AG04450 (cell line): Measurements from ENCODE around the gene THOP1. TPM values are rescaled to one million over a fixed set of nuclear protein-coding genes. Genes with fewer than 3 reads are reported as not detected.

Experiments
- CTCF ChIA-PET: fragments of 300-600, 350-600 bp; formaldehyde crosslinking; extraction: SDS; loops from one replicate; lab custom pipeline; 2022; ENCODE audit warnings: antibody characterized with exemption, inconsistent platforms; lab: Charles Lee
- POLR2A ChIA-PET: fragments of 350-600 bp; formaldehyde crosslinking; extraction: SDS; loops from one replicate; lab custom pipeline; 2021; ENCODE audit warnings: antibody characterized with exemption, inconsistent platforms; lab: Yijun Ruan, JAX
- DNase-seq: peaks from one replicate; pipeline ENCODE4 v3.0.0-alpha.2; 2011; ENCODE audit warnings: low read depth, low spot score
- H3K27ac ChIP-seq: one replicate; pipeline ENCODE4 v1.5.1; 2012; ENCODE audit warnings: low read depth, low read length, control low read depth
- H3K27me3 ChIP-seq: one replicate; pipeline ENCODE4 v1.6.0; 2012; ENCODE audit warnings: low read length; ENCODE audit not compliant: control insufficient read depth, insufficient read depth
- H3K4me3 ChIP-seq: 2 replicates; pipeline ENCODE4 v1.5.1; 2011; ENCODE audit warnings: mild to moderate bottlenecking, low read depth, low read length, control low read depth
- H3K9me3 ChIP-seq: 2 replicates; pipeline ENCODE4 v1.5.1; 2012; ENCODE audit warnings: low read length; ENCODE audit not compliant: control insufficient read depth, insufficient read depth
- polyA plus RNA-seq: library from polyadenylated mRNA; depleted of rRNA; stranded (reverse); fragments of >200 nt; gene quantifications from 2 replicates; pipeline ENCODE4 v1.2.3, GENCODE V29; 2011
- TF ChIP-seq, protein P1 (sequence below): IDR thresholded peaks from 2 replicates; pipeline ENCODE4 v1.5.1; 2011; ENCODE audit warnings: low read depth, low read length, control low read depth, inconsistent platforms

The THOP1 gene
- polyA plus RNA-seq, 1 experiment: 35.4 TPM

DNA sequence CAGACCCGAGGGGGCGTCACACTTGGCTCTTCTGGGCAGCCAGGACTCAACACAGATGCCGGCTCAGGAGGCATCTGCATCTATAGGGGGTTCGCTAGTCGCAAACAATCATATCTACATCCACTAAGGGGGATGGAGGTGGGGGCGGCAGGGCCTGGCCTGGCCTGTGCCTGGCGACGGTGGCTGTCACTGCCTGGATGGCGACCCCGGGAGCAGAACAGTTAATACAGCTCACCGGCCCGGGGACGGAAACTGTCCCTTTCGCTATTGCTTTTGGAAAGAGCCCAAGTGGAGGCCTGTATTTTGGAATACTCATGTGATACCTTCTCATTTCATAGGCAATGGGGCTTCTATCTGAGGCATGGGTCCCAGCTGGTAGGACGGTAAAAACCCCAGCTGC is 19.9 kb upstream of the THOP1 start:
- Histone ChIP-seq H3K4me3 (no peak overlapping the region), H3K27ac (no peak overlapping the region), H3K9me3 (no peaks in the 10 kb centered on the region), H3K27me3 (no peaks in the 10 kb centered on the region)
- POLR2A ChIA-PET: no interaction called here
- CTCF ChIA-PET: no interaction called here
- TF ChIP-seq, protein P1, sequence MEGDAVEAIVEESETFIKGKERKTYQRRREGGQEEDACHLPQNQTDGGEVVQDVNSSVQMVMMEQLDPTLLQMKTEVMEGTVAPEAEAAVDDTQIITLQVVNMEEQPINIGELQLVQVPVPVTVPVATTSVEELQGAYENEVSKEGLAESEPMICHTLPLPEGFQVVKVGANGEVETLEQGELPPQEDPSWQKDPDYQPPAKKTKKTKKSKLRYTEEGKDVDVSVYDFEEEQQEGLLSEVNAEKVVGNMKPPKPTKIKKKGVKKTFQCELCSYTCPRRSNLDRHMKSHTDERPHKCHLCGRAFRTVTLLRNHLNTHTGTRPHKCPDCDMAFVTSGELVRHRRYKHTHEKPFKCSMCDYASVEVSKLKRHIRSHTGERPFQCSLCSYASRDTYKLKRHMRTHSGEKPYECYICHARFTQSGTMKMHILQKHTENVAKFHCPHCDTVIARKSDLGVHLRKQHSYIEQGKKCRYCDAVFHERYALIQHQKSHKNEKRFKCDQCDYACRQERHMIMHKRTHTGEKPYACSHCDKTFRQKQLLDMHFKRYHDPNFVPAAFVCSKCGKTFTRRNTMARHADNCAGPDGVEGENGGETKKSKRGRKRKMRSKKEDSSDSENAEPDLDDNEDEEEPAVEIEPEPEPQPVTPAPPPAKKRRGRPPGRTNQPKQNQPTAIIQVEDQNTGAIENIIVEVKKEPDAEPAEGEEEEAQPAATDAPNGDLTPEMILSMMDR: no peak
- DNase-seq: no peak

DNA sequence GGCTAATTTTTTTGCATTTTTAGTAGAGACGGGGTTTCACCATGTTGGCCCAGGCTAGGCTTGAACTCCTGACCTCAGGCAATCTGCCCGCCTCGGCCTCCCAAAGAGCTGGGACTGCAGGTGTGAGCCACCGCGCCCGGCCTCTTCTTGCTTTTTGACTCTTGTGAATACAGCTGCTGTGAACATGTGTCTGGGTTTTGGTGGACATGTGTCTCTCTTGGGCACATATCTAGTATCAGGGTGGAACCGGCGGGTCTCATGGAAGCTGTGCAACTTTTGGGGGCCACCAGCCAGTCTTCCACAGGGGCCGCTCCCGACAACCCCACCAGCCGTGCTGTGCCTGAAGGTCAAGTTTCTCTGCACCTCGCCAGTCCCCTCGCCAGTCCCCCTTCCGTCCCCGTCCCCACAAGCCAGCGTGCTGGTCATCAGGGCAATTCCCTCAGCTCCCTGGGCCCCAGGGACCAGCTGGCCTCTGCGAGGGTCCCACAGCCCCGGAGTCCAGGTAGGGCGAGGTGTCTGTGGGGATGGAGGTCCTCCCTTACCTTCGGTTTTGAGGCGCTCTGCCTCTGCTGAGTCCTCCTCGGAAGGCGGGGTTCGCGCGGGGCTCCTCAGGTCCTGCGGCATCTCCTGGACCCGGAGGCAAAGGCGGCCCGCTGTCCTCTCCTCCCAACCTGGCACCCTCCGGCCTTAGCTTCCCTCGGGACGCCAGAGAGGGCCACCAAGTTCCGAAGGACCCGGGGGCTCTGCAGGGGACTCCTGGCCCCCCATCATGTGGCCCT is 18.5 kb upstream of the THOP1 start:
- H3K4me3 ChIP-seq: no peak overlapping the region
- ChIA-PET CTCF (no interaction called here), POLR2A (no interaction called here)
- no peak overlapping the region for H3K27ac ChIP-seq
- TF ChIP-seq, protein P1: no peak
- no peak for DNase-seq
- H3K9me3 ChIP-seq: no peaks in the 10 kb centered on the region; the same call in 1 of the 2 replicates
- no peaks in the 10 kb centered on the region for H3K27me3 ChIP-seq

DNA sequence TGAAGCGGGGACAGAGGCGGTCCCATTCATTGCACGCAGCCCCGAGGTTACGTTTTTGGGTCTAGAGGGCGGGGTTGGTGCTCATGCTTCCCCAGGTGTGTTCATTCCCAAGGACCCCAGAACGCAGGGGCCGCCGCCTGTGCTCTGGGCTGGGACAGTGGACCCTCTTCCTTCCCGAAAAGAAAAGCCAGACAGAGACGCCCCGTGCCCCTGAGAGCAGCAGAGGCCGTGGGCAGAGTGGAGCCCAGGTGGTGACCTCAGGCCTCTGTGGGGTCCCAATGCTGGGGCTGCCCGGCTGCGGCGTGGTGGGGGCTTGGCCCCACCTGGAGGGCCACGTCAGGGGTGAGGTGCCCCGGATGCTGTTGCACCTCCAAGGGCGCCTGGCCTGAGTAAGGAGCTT is 17.6 kb upstream of the THOP1 start:
- Histone ChIP-seq H3K4me3 (no peak overlapping the region), H3K27ac (no peak overlapping the region), H3K9me3 (no peaks in the 10 kb centered on the region; the same call in 1 of the 2 replicates), H3K27me3 (no peaks in the 10 kb centered on the region)
- DNase-seq: no peak
- CTCF ChIA-PET: no interaction called here
- TF ChIP-seq, protein P1: no peak
- POLR2A ChIA-PET: no interaction called here

DNA sequence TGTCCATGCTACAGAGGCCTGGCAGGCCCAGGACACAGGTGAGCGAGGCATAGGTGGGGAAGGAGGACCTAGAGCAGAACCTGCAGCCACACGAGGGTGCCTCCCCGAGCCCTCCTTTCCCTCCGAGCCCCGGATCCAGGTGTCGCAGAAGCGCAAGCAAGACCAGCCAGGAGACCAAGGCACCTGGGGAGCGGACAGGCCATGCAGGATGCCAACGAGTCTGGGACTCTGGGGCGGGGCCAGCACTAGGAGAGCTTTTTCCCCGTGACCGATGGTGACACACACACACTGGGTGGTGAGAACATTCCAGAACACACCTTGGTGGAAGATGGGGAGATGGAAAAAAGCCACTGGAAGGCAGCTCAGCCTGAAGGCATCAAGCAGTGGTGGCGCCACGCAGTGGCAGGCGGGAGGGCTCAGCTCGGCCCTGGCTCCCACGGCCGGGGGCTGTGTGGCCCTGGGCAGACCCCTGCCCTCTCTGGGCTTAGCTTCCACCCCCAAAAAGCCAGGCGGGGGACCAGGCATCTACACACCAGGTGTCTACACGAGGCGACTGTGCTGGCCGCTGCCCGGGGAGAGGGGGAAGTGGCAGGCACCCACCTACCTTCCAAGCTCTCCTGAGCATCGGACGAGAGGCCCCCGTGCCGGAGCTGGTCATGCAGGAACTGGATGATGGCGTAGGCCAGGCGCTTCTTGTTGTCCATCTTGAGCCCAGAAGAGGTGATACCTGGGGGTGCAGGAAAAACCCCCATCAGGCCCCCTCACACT is 16.8 kb upstream of the THOP1 start:
- no peak for DNase-seq
- ChIA-PET CTCF (no interaction called here), POLR2A (interaction anchor here (0.6 kb wide), 1 partner anchor 106 kb away, joined by 3 read pairs; no protein-coding TSS in a partner anchor)
- no peaks in the 10 kb centered on the region for H3K27me3 ChIP-seq
- no peaks in the 10 kb centered on the region; the same call in 1 of the 2 replicates for H3K9me3 ChIP-seq
- H3K4me3 ChIP-seq: no peak overlapping the region
- no peak overlapping the region for H3K27ac ChIP-seq
- TF ChIP-seq, protein P1: no peak

DNA sequence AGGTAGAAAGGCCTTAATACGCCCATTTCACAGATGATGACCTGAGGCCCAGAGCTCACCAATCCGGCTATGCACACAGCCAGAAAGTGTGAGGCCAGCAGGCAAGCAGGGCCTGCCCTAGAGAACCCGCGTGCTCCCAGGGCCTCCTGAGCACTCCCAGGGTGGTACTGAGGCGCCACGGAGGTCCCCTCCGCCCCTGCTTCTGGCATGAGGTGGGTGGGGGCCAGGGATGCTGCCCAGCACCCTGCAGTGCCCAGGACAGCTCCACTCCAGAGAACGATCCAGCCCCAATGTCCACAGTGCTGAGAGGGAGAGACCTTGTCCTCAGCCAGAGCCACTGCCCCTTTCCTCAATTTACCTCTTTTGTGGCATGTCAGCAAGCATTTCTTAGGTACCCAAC is 16.1 kb upstream of the THOP1 start:
- CTCF ChIA-PET: no interaction called here
- POLR2A ChIA-PET: no interaction called here
- TF ChIP-seq, protein P1: no peak

More for the DNA sequence above, 16.1 kb upstream of the THOP1 start:
- Histone ChIP-seq H3K27me3 (no peaks in the 10 kb centered on the region), H3K27ac (no peak overlapping the region), H3K4me3 (no peak overlapping the region), H3K9me3 (peaks cover 3% of the 10 kb centered on the region; the same call in 1 of the 2 replicates)
- DNase-seq: no peak
